HCT116 (cell line): ENCODE measurements around the gene SERAC1. TPM values are rescaled to one million over a fixed set of nuclear protein-coding genes. Genes with fewer than 3 reads are reported as not detected.

Source experiments
- ATAC-seq: fragments of 200-7000 bp; cut with Tn5 transposase; 2 replicates; pipeline ENCODE4 v1.9.1; 2020; ENCODE audit warnings: mild to moderate bottlenecking, moderate library complexity
- BruUV-seq: library from RNA; stranded (reverse); fragments of 400-500 nt; replicated peaks from 2 replicates; lab custom pipeline; 2021; lab: Mats Ljungman, UMichigan
- CTCF ChIA-PET: fragments of 300-600 bp; sonication (Branson Sonifier 250); formaldehyde crosslinking; loops from one replicate; lab custom pipeline; 2021; ENCODE audit warnings: antibody characterized with exemption; lab: Charles Lee
- POLR2A ChIA-PET: fragments of 300-600, 350-600 bp; sonication (Branson Sonifier 250); formaldehyde crosslinking; loops from one replicate; lab custom pipeline; 2021; ENCODE audit warnings: antibody characterized with exemption; lab: Charles Lee
- RAD21 ChIA-PET, 2 experiments: fragments of 300-600 bp; sonication (Branson Sonifier 250); formaldehyde crosslinking; loops; one replicate each; lab custom pipeline; 2023; ENCODE audit warnings: low total read pairs in 2 of 2; ENCODE audit not compliant: uncharacterized antibody in 2 of 2, unreplicated experiment in 2 of 2, low non-redundant PET in 1 of 2; lab: Charles Lee
- DNase-seq: peaks from one replicate; pipeline ENCODE4 v3.0.0-alpha.2; 2010; ENCODE audit warnings: low read depth, low spot score
- H2AFZ ChIP-seq: fragments of 200-600 bp; shearing (Covaris generic), sonication (generic); 2 replicates; pipeline ENCODE4 v1.6.1; 2017; ENCODE audit warnings: low read depth, mixed run types, mixed read lengths, antibody characterized with exemption, low read length; ENCODE audit not compliant: poor library complexity, severe bottlenecking
- H3K27ac ChIP-seq: 2 replicates; pipeline ENCODE4 v1.5.1; 2012; ENCODE audit warnings: low read depth, low read length
- H3K27me3 ChIP-seq: fragments of 200-600 bp; sonication (generic); 2 replicates; pipeline ENCODE4 v1.6.1; 2016; ENCODE audit warnings: mixed run types, low read length, mixed read lengths; ENCODE audit not compliant: insufficient read depth
- H3K36me3 ChIP-seq, 2 experiments: fragments of 200-500 bp in 1 of 2; fragments of 200-600 bp in 1 of 2; sonication (Bioruptor generic) in 1 of 2; sonication (generic) in 1 of 2; 2 replicates each; pipeline versions ENCODE4 v1.5.1 to v1.6.1; 2014 to 2016; ENCODE audit warnings: low read length in 2 of 2, inconsistent platforms in 1 of 2, mixed read lengths in 1 of 2, mixed run types in 1 of 2; ENCODE audit not compliant: insufficient read depth in 2 of 2, control insufficient read depth in 1 of 2
- H3K4me1 ChIP-seq, 2 experiments: fragments of 200-600 bp in 1 of 2; sonication (generic) in 1 of 2; 2 replicates each; pipeline versions ENCODE4 v1.5.1 to v1.6.1; 2012 to 2017; ENCODE audit warnings: low read length in 2 of 2, inconsistent platforms in 1 of 2, mild to moderate bottlenecking in 1 of 2, mixed read lengths in 1 of 2, mixed run types in 1 of 2, moderate library complexity in 1 of 2; ENCODE audit not compliant: insufficient read depth in 2 of 2, control insufficient read depth in 1 of 2
- H3K4me2 ChIP-seq: fragments of 200-600 bp; sonication (generic); 2 replicates; pipeline ENCODE4 v1.6.1; 2017; ENCODE audit warnings: mixed run types, low read length, mixed read lengths
- H3K4me3 ChIP-seq, 2 experiments: fragments of 200-600 bp in 1 of 2; sonication (generic) in 1 of 2; replicated peaks in 1 of 2; 2 replicates each; pipeline ENCODE4 v1.5.1; 2011 to 2016; ENCODE audit warnings: low read length in 2 of 2, control low read depth in 1 of 2, low read depth in 1 of 2, mild to moderate bottlenecking in 1 of 2, mixed read lengths in 1 of 2, mixed run types in 1 of 2
- H3K79me2 ChIP-seq: fragments of 200-600 bp; sonication (generic); 2 replicates; pipeline ENCODE4 v1.6.1; 2017; ENCODE audit warnings: mild to moderate bottlenecking, mixed run types, low read length, moderate library complexity, mixed read lengths; ENCODE audit not compliant: insufficient read depth
- H3K9ac ChIP-seq: fragments of 200-600 bp; sonication (generic); 2 replicates; pipeline ENCODE4 v1.6.1; 2016; ENCODE audit warnings: low read length, mixed read lengths
- H3K9me2 ChIP-seq: fragments of 200-600 bp; sonication (generic), shearing (Covaris generic); 2 replicates; pipeline ENCODE4 v1.6.1; 2017; ENCODE audit warnings: mixed run types, mild to moderate bottlenecking, moderate library complexity; ENCODE audit not compliant: insufficient read depth
- H3K9me3 ChIP-seq, 2 experiments: fragments of 200-500 bp in 1 of 2; fragments of 200-600 bp in 1 of 2; sonication (Bioruptor generic) in 1 of 2; sonication (generic) in 1 of 2; 2 replicates each; pipeline ENCODE4 v1.6.1; 2014 to 2017; ENCODE audit warnings: low read length in 2 of 2, mixed read lengths in 2 of 2, inconsistent platforms in 1 of 2, low read depth in 1 of 2, mild to moderate bottlenecking in 1 of 2, mixed run types in 1 of 2, moderate library complexity in 1 of 2; ENCODE audit not compliant: control insufficient read depth in 1 of 2, insufficient read depth in 1 of 2
- H4K20me1 ChIP-seq: fragments of 200-600 bp; sonication (generic), shearing (Covaris generic); 2 replicates; pipeline ENCODE4 v1.6.1; 2017; ENCODE audit warnings: mixed run types, mild to moderate bottlenecking, moderate library complexity; ENCODE audit not compliant: insufficient read depth
- CBX3 ChIP-seq: IDR thresholded peaks from 2 replicates; pipeline ENCODE4 v1.6.1; 2012; ENCODE audit warnings: low read depth
- CEBPB ChIP-seq: IDR thresholded peaks from 2 replicates; pipeline ENCODE4 v1.6.1; 2012; ENCODE audit warnings: low read depth
- CTCF ChIP-seq, 3 experiments: fragments of 200-600 bp in 1 of 3; sonication (generic) in 1 of 3; IDR thresholded peaks in 2 of 3; conservative IDR thresholded peaks in 1 of 3; 2 replicates each; pipeline ENCODE4 v1.5.1; 2012 to 2017; ENCODE audit warnings: low read depth in 2 of 3, low read length in 2 of 3, antibody characterized with exemption in 1 of 3, borderline replicate concordance in 1 of 3, control low read depth in 1 of 3, mild to moderate bottlenecking in 1 of 3, mixed read lengths in 1 of 3, mixed run types in 1 of 3, moderate library complexity in 1 of 3; ENCODE audit not compliant: insufficient read depth in 1 of 3
- EGR1 ChIP-seq: IDR thresholded peaks from 2 replicates; pipeline ENCODE4 v1.6.1; 2012; ENCODE audit warnings: low read depth
- ELF1 ChIP-seq: IDR thresholded peaks from 2 replicates; pipeline ENCODE4 v1.6.1; 2012; ENCODE audit warnings: low read depth, borderline replicate concordance
- EZH2 ChIP-seq: fragments of 200-600 bp; sonication (generic); IDR thresholded peaks from 2 replicates; pipeline ENCODE4 v1.6.1; 2017; ENCODE audit warnings: antibody characterized with exemption, mixed run types
- EZH2phosphoT487 ChIP-seq: fragments of 200-600 bp; IDR thresholded peaks from 2 replicates; pipeline ENCODE4 v1.6.1; 2018; ENCODE audit warnings: antibody characterized with exemption, borderline replicate concordance
- FOSL1 ChIP-seq: IDR thresholded peaks from 2 replicates; pipeline ENCODE4 v1.6.1; 2012; ENCODE audit warnings: low read depth
- JUND ChIP-seq: IDR thresholded peaks from 2 replicates; pipeline ENCODE4 v1.6.1; 2012
- MAX ChIP-seq: IDR thresholded peaks from 2 replicates; pipeline ENCODE4 v1.6.1; 2012
- POLR2AphosphoS5 ChIP-seq: IDR thresholded peaks from 2 replicates; pipeline ENCODE4 v1.6.1; 2011; ENCODE audit warnings: mild to moderate bottlenecking, low read depth, low read length, moderate library complexity
- RAD21 ChIP-seq: IDR thresholded peaks from 2 replicates; pipeline ENCODE4 v1.6.1; 2012; ENCODE audit warnings: low read depth, mild to moderate bottlenecking
- SIN3A ChIP-seq: IDR thresholded peaks from 2 replicates; pipeline ENCODE4 v1.6.1; 2012; ENCODE audit warnings: low read depth
- SP1 ChIP-seq: IDR thresholded peaks from 2 replicates; pipeline ENCODE4 v1.6.1; 2012; ENCODE audit warnings: low read depth
- TCF7L2 ChIP-seq: IDR thresholded peaks from 2 replicates; pipeline ENCODE4 v1.7.0; 2011; ENCODE audit warnings: borderline replicate concordance, inconsistent platforms; ENCODE audit not compliant: insufficient read depth, insufficient read length; ENCODE audit errors: extremely low read depth
- YY1 ChIP-seq: IDR thresholded peaks from 2 replicates; pipeline ENCODE4 v1.6.1; 2011; ENCODE audit warnings: low read length, low read depth, moderate library complexity, mild to moderate bottlenecking; ENCODE audit not compliant: insufficient replicate concordance; ENCODE audit errors: extremely low read depth
- ZBTB33 ChIP-seq: IDR thresholded peaks from 2 replicates; pipeline ENCODE4 v1.6.1; 2011; ENCODE audit warnings: mild to moderate bottlenecking, low read length, moderate library complexity; ENCODE audit not compliant: insufficient replicate concordance; ENCODE audit errors: extremely low read depth
- intact Hi-C: fragments of 100-400 bp; cut with micrococcal nuclease; formaldehyde crosslinking; loops from 2 replicates; pipeline ENCODE4 v1.10.0; 2022
- total RNA-seq: library from RNA; stranded (reverse); gene quantifications from one replicate; pipeline ENCODE4 v1.2.1, GENCODE V29; 2021; ENCODE audit not compliant: unreplicated experiment

The SERAC1 gene
- total RNA-seq, 1 experiment from 2014 or later: 7.6 TPM

GRCh38 chr6:158086504-158087223, 81.4 kb downstream of the SERAC1 start:
- intact Hi-C loops: no loop called here
- ChIA-PET POLR2A (interaction anchor here (0.6 kb wide), 1 partner anchor 8 kb away, joined by 3 read pairs; no protein-coding TSS in a partner anchor), CTCF (interaction anchor here (0.6 kb wide), 1 partner anchor 148 kb away, joined by 3 read pairs; no protein-coding TSS in a partner anchor), RAD21 (no interaction called here)
- H3K4me1 ChIP-seq: no peaks in the 10 kb centered on the region
- ATAC-seq (no peak), DNase-seq (no peak)
- H3K36me3 ChIP-seq: peaks cover 10 to 33% of the 10 kb centered on the region in 2 experiments; a peak in 3 of 4 replicates
- no peak for TF ChIP-seq TCF7L2
- TF ChIP-seq POLR2AphosphoS5: no peak
- TF ChIP-seq EZH2: no peak
- no peak for TF ChIP-seq EGR1
- TF ChIP-seq SP1: no peak
- TF ChIP-seq CEBPB: no peak
- no peak for TF ChIP-seq FOSL1
- TF ChIP-seq ELF1: no peak
- no peak for TF ChIP-seq CTCF (IDR thresholded peaks at IDR 0.05 in 2 of 3, conservative IDR thresholded peaks at IDR 0.05 in 1 of 3; ENCODE audit: borderline replicate concordance in 1 of 3, insufficient read depth in 1 of 3, low read depth in 2 of 3, low read length in 2 of 3)
- no peak for TF ChIP-seq CBX3
- TF ChIP-seq EZH2phosphoT487: no peak
- TF ChIP-seq ZBTB33: no peak
- TF ChIP-seq RAD21: no peak
- TF ChIP-seq JUND: no peak
- TF ChIP-seq MAX: no peak
- no peak for TF ChIP-seq YY1
- TF ChIP-seq SIN3A: no peak
- no peak overlapping the region for H3K9ac ChIP-seq
- no peaks in the 10 kb centered on the region for H3K9me2 ChIP-seq
- no peaks in the 10 kb centered on the region for H3K79me2 ChIP-seq
- no peaks in the 10 kb centered on the region for H3K27me3 ChIP-seq
- no peaks in the 10 kb centered on the region for H3K9me3 ChIP-seq
- no peak overlapping the region for H3K27ac ChIP-seq
- H2AFZ ChIP-seq: no peak overlapping the region
- H3K4me2 ChIP-seq: no peak overlapping the region
- H3K4me3 ChIP-seq: no peak overlapping the region
- BruUV-seq: no TSS peak
- H4K20me1 ChIP-seq: no peaks in the 10 kb centered on the region
